Endodermal cell (in vitro differentiated cells): ENCODE results near the gene SF3A2. TPM values are rescaled to one million over a fixed set of nuclear protein-coding genes. Genes with fewer than 3 reads are reported as not detected.

ENCODE experiments used
- DNase-seq: peaks from one replicate; pipeline ENCODE4 v3.0.0-alpha.2; 2017
- H3K27ac ChIP-seq: 2 replicates; pipeline ENCODE4 v1.5.1; 2013; ENCODE audit warnings: mild to moderate bottlenecking, low read depth, low read length, moderate library complexity
- H3K27me3 ChIP-seq: 2 replicates; pipeline ENCODE4 v1.6.1; 2013; ENCODE audit warnings: mild to moderate bottlenecking, low read length, moderate library complexity; ENCODE audit not compliant: insufficient read depth, control insufficient read depth, poor library complexity, severe bottlenecking
- H3K36me3 ChIP-seq: 2 replicates; pipeline ENCODE4 v1.7.0; 2013; ENCODE audit warnings: mild to moderate bottlenecking, low read length, moderate library complexity; ENCODE audit not compliant: control insufficient read depth, insufficient read depth
- H3K4me1 ChIP-seq: one replicate; pipeline ENCODE4 v1.7.0; 2013; ENCODE audit warnings: low read length; ENCODE audit not compliant: control insufficient read depth, insufficient read depth
- H3K4me3 ChIP-seq: 2 replicates; pipeline ENCODE4 v1.5.1; 2013; ENCODE audit warnings: mild to moderate bottlenecking, low read length, moderate library complexity
- H3K9ac ChIP-seq: 2 replicates; pipeline ENCODE4 v1.6.1; 2013; ENCODE audit warnings: mild to moderate bottlenecking, low read length, moderate library complexity; ENCODE audit not compliant: poor library complexity, severe bottlenecking; ENCODE audit errors: extremely low read depth
- H3K9me3 ChIP-seq: 2 replicates; pipeline ENCODE4 v1.6.1; 2013; ENCODE audit warnings: mild to moderate bottlenecking, low read length, moderate library complexity; ENCODE audit not compliant: control insufficient read depth
- H3K27ac Mint-ChIP-seq: 2 replicates; pipeline ENCODE4 v1.8.0; 2020; ENCODE audit warnings: mixed read lengths
- H3K27me3 Mint-ChIP-seq: 2 replicates; pipeline ENCODE4 v1.8.0; 2021; ENCODE audit warnings: mild to moderate bottlenecking, mixed read lengths; ENCODE audit not compliant: insufficient read depth
- H3K36me3 Mint-ChIP-seq: 2 replicates; pipeline ENCODE4 v1.8.0; 2020; ENCODE audit warnings: low read depth, mixed read lengths
- H3K4me1 Mint-ChIP-seq: 2 replicates; pipeline ENCODE4 v1.8.0; 2020; ENCODE audit warnings: mixed read lengths
- H3K4me3 Mint-ChIP-seq: 2 replicates; pipeline ENCODE4 v1.8.0; 2020; ENCODE audit warnings: mild to moderate bottlenecking, moderate library complexity, mixed read lengths
- H3K9me3 Mint-ChIP-seq: 2 replicates; pipeline ENCODE4 v1.8.0; 2020; ENCODE audit warnings: mild to moderate bottlenecking, mixed read lengths
- WGBS, 2 experiments: methylation state at CpG; one replicate each; pipeline versions ENCODE4 v1.1.5 to v1.1.7; 2013; ENCODE audit warnings: missing lambda C conversion rate in 2 of 2, mixed read lengths in 1 of 2; ENCODE audit not compliant: insufficient coverage in 1 of 2, insufficient read length in 1 of 2; 5-methylcytosine and 5-hydroxymethylcytosine counted together
- total RNA-seq, 2 donors: library from RNA; stranded (reverse); fragmentation: NEBNext Ultra II Directional in 1 of 2; extraction: Animal tissue kit (Norgen Biotek cat#: 25700) in 1 of 2; gene quantifications; 2 replicates in 1 of 2; 3 replicates in 1 of 2; pipeline ENCODE4 v1.2.1, GENCODE V29; 2021
- TF ChIP-seq, protein P1 (sequence below): fragments of 200-600 bp; sonication (generic); conservative IDR thresholded peaks from 2 replicates; pipeline ENCODE4 v1.5.0; 2021; ENCODE audit warnings: antibody characterized with exemption, mild to moderate bottlenecking

The SF3A2 gene
- total RNA-seq, 2 donors from 2014 or later: 126 to 132 TPM

DNA sequence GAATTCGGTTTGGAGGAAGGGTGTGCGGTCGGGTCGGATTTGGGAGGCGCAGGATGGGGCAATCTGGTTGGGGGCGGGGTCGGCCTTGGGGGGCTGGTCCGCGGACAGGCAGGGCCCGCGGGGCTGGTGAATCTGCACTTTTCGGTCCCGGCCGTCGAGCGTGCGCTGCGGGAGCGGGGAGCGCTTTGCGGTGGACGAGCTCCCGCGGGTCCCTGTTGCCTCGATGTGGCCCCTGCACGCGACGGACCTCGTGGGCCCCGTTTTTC, 33.5 kb downstream of the SF3A2 start:
- Histone ChIP-seq H3K4me1 (peaks cover 7% of the 10 kb centered on the region), H3K27ac (peak overlapping the region; percentile 91), H3K36me3 (peaks cover 22% of the 10 kb centered on the region), H3K4me3 (peak overlapping the region; percentile 86), H3K27me3 (no peaks in the 10 kb centered on the region), H3K9ac (peak overlapping the region; percentile 96), H3K9me3 (no peaks in the 10 kb centered on the region)
- peak overlapping the region; percentile 94 for H3K27ac Mint-ChIP-seq
- H3K27me3 Mint-ChIP-seq: no peaks in the 10 kb centered on the region
- TF ChIP-seq, protein P1, sequence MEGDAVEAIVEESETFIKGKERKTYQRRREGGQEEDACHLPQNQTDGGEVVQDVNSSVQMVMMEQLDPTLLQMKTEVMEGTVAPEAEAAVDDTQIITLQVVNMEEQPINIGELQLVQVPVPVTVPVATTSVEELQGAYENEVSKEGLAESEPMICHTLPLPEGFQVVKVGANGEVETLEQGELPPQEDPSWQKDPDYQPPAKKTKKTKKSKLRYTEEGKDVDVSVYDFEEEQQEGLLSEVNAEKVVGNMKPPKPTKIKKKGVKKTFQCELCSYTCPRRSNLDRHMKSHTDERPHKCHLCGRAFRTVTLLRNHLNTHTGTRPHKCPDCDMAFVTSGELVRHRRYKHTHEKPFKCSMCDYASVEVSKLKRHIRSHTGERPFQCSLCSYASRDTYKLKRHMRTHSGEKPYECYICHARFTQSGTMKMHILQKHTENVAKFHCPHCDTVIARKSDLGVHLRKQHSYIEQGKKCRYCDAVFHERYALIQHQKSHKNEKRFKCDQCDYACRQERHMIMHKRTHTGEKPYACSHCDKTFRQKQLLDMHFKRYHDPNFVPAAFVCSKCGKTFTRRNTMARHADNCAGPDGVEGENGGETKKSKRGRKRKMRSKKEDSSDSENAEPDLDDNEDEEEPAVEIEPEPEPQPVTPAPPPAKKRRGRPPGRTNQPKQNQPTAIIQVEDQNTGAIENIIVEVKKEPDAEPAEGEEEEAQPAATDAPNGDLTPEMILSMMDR: no peak
- H3K4me3 Mint-ChIP-seq: peak overlapping the region; percentile 90
- WGBS, 2 experiments: 0% methylated on average over 16 to 30 of the region's 30 CpGs
- peaks cover 14% of the 10 kb centered on the region for H3K4me1 Mint-ChIP-seq
- H3K36me3 Mint-ChIP-seq: peaks cover 20% of the 10 kb centered on the region
- no peaks in the 10 kb centered on the region for H3K9me3 Mint-ChIP-seq
- DNase-seq: no peak

DNA sequence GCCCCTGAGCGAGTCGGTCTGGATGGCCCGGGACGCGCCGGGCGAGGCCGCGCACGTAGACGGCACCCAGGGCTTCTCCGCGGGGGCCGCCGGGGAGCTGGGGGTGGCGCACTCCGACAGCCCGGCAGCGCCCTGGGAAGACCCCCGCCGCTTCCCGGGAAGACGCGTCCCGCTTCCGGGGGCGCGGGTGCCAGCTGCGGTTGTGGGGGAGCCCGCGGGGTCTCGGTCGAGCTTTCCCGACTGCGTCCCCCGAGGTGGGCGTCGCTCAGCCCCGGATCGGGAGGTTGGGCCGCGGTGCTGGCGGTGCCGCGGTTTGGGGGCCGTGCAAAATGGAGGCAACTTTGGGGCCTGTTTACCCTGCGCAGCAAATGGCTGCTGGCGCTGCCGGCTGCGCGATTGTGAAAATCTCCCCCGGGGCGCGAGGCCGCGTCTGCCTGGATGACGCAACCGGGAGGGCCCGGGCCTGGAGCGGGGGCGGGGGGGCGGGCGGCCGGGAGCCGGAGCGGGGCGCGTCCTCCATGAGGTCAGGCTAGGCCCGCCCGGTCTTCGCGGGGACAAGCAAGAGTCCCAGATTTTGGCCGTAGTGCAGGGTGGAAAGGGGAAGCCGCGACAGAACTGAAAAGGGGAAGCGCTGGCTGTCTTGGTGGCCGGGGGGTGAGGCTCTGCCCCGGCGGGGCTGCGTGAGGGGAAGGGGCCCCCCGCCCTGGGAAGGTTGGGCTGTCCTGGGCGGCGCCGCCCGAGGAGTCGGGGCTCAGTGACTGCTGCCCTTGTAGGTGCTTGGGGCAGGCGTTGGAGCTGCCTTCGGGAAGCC, 34.0 kb downstream of the SF3A2 start:
- 0% methylated on average over 33 to 88 of the region's 88 CpGs for WGBS, 2 experiments
- Histone ChIP-seq H3K9me3 (no peaks in the 10 kb centered on the region), H3K4me3 (peak overlapping the region; percentile 86), H3K27ac (peak overlapping the region; percentile 91), H3K27me3 (no peaks in the 10 kb centered on the region), H3K9ac (peak overlapping the region; percentile 96), H3K36me3 (peaks cover 22% of the 10 kb centered on the region), H3K4me1 (peaks cover 7% of the 10 kb centered on the region)
- Mint-ChIP-seq H3K4me3 (peak overlapping the region; percentile 90), H3K9me3 (no peaks in the 10 kb centered on the region), H3K27me3 (no peaks in the 10 kb centered on the region), H3K27ac (no peak overlapping the region), H3K4me1 (peaks cover 15% of the 10 kb centered on the region), H3K36me3 (peaks cover 20% of the 10 kb centered on the region)
- peak; percentile 77 for DNase-seq
- TF ChIP-seq, protein P1: no peak

DNA sequence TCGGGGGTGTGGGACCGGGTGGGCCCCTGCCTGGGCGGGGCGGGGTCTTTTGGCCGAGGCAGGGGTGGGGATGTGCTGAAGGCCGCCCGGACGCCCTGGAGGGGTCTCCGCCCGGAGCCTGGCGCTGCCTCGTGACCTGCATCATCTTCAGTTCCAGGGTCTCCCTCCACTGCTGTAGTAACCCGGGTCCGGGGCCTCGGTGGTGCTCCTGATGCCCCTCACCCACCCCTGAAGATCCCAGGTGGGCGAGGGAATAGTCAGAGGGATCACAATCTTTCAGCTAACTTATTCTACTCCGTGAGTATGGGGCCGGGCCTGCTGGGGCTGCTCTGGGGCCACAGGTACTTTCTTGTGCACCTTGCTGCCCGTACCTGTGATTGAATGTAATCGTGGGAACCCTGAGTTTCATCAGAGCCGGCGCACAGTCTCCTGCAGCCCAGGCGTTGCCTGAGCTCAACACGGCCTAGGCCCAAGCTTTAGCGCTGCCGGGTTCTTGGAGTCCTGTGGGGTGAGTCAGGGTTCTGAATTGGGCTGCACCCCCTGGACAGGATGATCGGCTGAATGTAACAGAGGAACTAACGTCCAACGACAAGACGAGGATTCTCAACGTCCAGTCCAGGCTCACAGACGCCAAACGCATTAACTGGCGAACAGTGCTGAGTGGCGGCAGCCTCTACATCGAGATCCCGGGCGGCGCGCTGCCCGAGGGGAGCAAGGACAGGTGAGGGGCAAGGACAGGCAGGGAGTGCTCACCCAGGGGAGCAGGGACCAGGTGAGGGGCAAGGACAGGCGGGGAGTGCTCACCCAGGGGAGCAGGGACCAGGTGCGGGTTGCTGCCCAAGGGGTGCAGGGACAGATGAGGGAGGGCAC, 34.8 kb downstream of the SF3A2 start:
- Histone ChIP-seq H3K27me3 (no peaks in the 10 kb centered on the region), H3K9me3 (no peaks in the 10 kb centered on the region), H3K4me3 (peak overlapping the region; percentile 86), H3K36me3 (peaks cover 22% of the 10 kb centered on the region), H3K9ac (peak overlapping the region; percentile 96), H3K4me1 (peaks cover 7% of the 10 kb centered on the region), H3K27ac (peak overlapping the region; percentile 82)
- H3K4me3 Mint-ChIP-seq: peak overlapping the region; percentile 90
- H3K27me3 Mint-ChIP-seq: no peaks in the 10 kb centered on the region
- H3K36me3 Mint-ChIP-seq: peaks cover 20% of the 10 kb centered on the region
- DNase-seq: no peak
- H3K4me1 Mint-ChIP-seq: peaks cover 15% of the 10 kb centered on the region
- TF ChIP-seq, protein P1: no peak
- H3K9me3 Mint-ChIP-seq: no peaks in the 10 kb centered on the region
- 50% methylated on average over 38 to 43 of the region's 43 CpGs for WGBS, 2 experiments
- H3K27ac Mint-ChIP-seq: peak overlapping the region; percentile 90
